H1 (cell line): Measurements from ENCODE around the gene SREK1IP1. TPM values are rescaled to one million over a fixed set of nuclear protein-coding genes. Genes with fewer than 3 reads are reported as not detected.

Source experiments
- CTCF ChIA-PET: fragments of 300-600 bp; sonication (Branson Sonifier 250); formaldehyde crosslinking; loops from one replicate; lab custom pipeline; 2021; ENCODE audit not compliant: partially characterized antibody; lab: Charles Lee
- POLR2A ChIA-PET: fragments of 300-600 bp; sonication (Branson Sonifier 250); formaldehyde crosslinking; loops from one replicate; lab custom pipeline; 2021; ENCODE audit warnings: inconsistent platforms; ENCODE audit not compliant: partially characterized antibody; lab: Charles Lee
- DNase-seq, 2 experiments: peaks; one replicate each; pipeline versions ENCODE4 v3.0.0 to v3.0.0-alpha.2; 2010 to 2022; ENCODE audit warnings: low spot score in 2 of 2, low read depth in 1 of 2, mixed read lengths in 1 of 2
- FAIRE-seq: peaks from 2 replicates; lab custom pipeline; 2011; peaks lifted over from hg19 to GRCh38; lab: Jason Lieb, UNC
- H2AFZ ChIP-seq: 2 replicates; pipeline ENCODE4 v1.8.1; 2012; ENCODE audit warnings: low read length, inconsistent platforms
- H2AK5ac ChIP-seq: 2 replicates; pipeline ENCODE4 v1.6.1; 2013; ENCODE audit warnings: low read depth, low read length
- H2BK120ac ChIP-seq: replicated peaks from 2 replicates; pipeline ENCODE3; 2013; ENCODE audit warnings: low read depth, low read length, inconsistent platforms
- H2BK12ac ChIP-seq: 2 replicates; pipeline ENCODE4 v1.6.1; 2013; ENCODE audit warnings: low read depth, low read length
- H2BK15ac ChIP-seq: 2 replicates; pipeline ENCODE4 v1.6.1; 2013; ENCODE audit warnings: low read length
- H2BK20ac ChIP-seq: 2 replicates; pipeline ENCODE4 v1.6.1; 2013; ENCODE audit warnings: low read length
- H2BK5ac ChIP-seq: 2 replicates; pipeline ENCODE4 v1.6.1; 2013; ENCODE audit warnings: low read depth, low read length
- H3K14ac ChIP-seq: 2 replicates; pipeline ENCODE4 v1.6.1; 2013; ENCODE audit warnings: inconsistent platforms; ENCODE audit not compliant: insufficient read length
- H3K18ac ChIP-seq: 2 replicates; pipeline ENCODE4 v1.6.1; 2013; ENCODE audit warnings: low read length; ENCODE audit errors: extremely low read depth
- H3K23ac ChIP-seq: 2 replicates; pipeline ENCODE4 v1.6.1; 2013; ENCODE audit warnings: inconsistent platforms; ENCODE audit not compliant: insufficient read length
- H3K23me2 ChIP-seq: 2 replicates; pipeline ENCODE4 v1.6.1; 2013; ENCODE audit warnings: low read depth, low read length
- H3K27ac ChIP-seq: 2 replicates; pipeline ENCODE4 v1.6.1; 2011; ENCODE audit warnings: low read depth, low read length, inconsistent platforms
- H3K27me3 ChIP-seq, 4 experiments: replicated peaks in 1 of 4; 1 replicate in 1 of 4; 2 replicates in 3 of 4; pipeline versions ENCODE4 v1.6.1 to v1.8.1; 2011 to 2013; ENCODE audit warnings: low read length in 3 of 4, mild to moderate bottlenecking in 3 of 4, inconsistent platforms in 2 of 4, mixed read lengths in 2 of 4, moderate library complexity in 1 of 4; ENCODE audit not compliant: control insufficient read depth in 3 of 4, insufficient read depth in 3 of 4; ENCODE audit errors: extremely low read depth in 1 of 4
- H3K36me3 ChIP-seq, 4 experiments: 2 replicates each; pipeline versions ENCODE4 v1.6.1 to v1.8.1; 2011 to 2013; ENCODE audit warnings: mild to moderate bottlenecking in 4 of 4, low read length in 3 of 4, moderate library complexity in 2 of 4, control low read depth in 1 of 4, inconsistent platforms in 1 of 4; ENCODE audit not compliant: insufficient read depth in 4 of 4, control insufficient read depth in 2 of 4
- H3K4ac ChIP-seq: replicated peaks from 2 replicates; pipeline ENCODE3; 2013; ENCODE audit warnings: low read length, low read depth, mixed read lengths, inconsistent platforms; ENCODE audit not compliant: insufficient read length
- H3K4me1 ChIP-seq, 4 experiments: replicated peaks in 1 of 4; 1 replicate in 1 of 4; 2 replicates in 3 of 4; pipeline versions ENCODE4 v1.6.1 to v1.8.1; 2011 to 2013; ENCODE audit warnings: low read length in 3 of 4, inconsistent platforms in 2 of 4, mixed read lengths in 1 of 4; ENCODE audit not compliant: insufficient read depth in 4 of 4, control insufficient read depth in 3 of 4
- H3K4me2 ChIP-seq, 2 experiments: 2 replicates each; pipeline versions ENCODE4 v1.6.1 to v1.8.1; 2011 to 2013; ENCODE audit warnings: low read depth in 2 of 2, low read length in 2 of 2, control low read depth in 1 of 2, inconsistent platforms in 1 of 2, mild to moderate bottlenecking in 1 of 2; ENCODE audit not compliant: insufficient read depth in 1 of 2
- H3K4me3 ChIP-seq, 4 experiments: fragments of 200-600, 300-600 bp in 1 of 4; sonication (generic), shearing (Covaris generic), sonication (Bioruptor Twin) in 1 of 4; 2 replicates each; pipeline versions ENCODE4 v1.5.1 to v1.8.1; 2011 to 2016; ENCODE audit warnings: low read length in 4 of 4, low read depth in 3 of 4, control low read depth in 2 of 4, inconsistent platforms in 2 of 4, mild to moderate bottlenecking in 2 of 4, mixed read lengths in 1 of 4, moderate library complexity in 1 of 4; ENCODE audit not compliant: insufficient read depth in 2 of 4; ENCODE audit errors: extremely low read depth in 1 of 4
- H3K56ac ChIP-seq: replicated peaks from 2 replicates; pipeline ENCODE3; 2013; ENCODE audit warnings: low read depth, mild to moderate bottlenecking, mixed read lengths, low read length, inconsistent platforms; ENCODE audit not compliant: insufficient read length
- H3K79me1 ChIP-seq: 2 replicates; pipeline ENCODE4 v1.6.1; 2013; ENCODE audit warnings: low read depth, low read length, control low read depth
- H3K79me2 ChIP-seq, 2 experiments: 2 replicates each; pipeline versions ENCODE4 v1.6.1 to v1.8.1; 2012 to 2013; ENCODE audit warnings: low read length in 2 of 2, mild to moderate bottlenecking in 2 of 2, inconsistent platforms in 1 of 2; ENCODE audit not compliant: insufficient read depth in 2 of 2, control insufficient read depth in 1 of 2
- H3K9ac ChIP-seq, 4 experiments: replicated peaks in 1 of 4; 1 replicate in 1 of 4; 2 replicates in 3 of 4; pipeline versions ENCODE4 v1.6.1 to v1.8.1; 2011 to 2013; ENCODE audit warnings: low read depth in 3 of 4, low read length in 3 of 4, control low read depth in 2 of 4, mild to moderate bottlenecking in 2 of 4, moderate library complexity in 2 of 4, inconsistent platforms in 1 of 4; ENCODE audit errors: extremely low read depth in 1 of 4
- H3K9me3 ChIP-seq, 2 experiments: 2 replicates each; pipeline versions ENCODE4 v1.6.1 to v1.8.1; 2012 to 2013; ENCODE audit warnings: mild to moderate bottlenecking in 2 of 2, moderate library complexity in 2 of 2, control low read depth in 1 of 2, inconsistent platforms in 1 of 2, low read depth in 1 of 2, low read length in 1 of 2, mixed read lengths in 1 of 2; ENCODE audit not compliant: insufficient read depth in 2 of 2
- H4K20me1 ChIP-seq, 2 experiments: replicated peaks in 1 of 2; 2 replicates each; pipeline versions ENCODE3 to v1.8.1; 2011 to 2013; ENCODE audit warnings: inconsistent platforms in 2 of 2, low read length in 2 of 2, mild to moderate bottlenecking in 1 of 2; ENCODE audit not compliant: insufficient read depth in 2 of 2, control insufficient read depth in 1 of 2
- H4K5ac ChIP-seq: 2 replicates; pipeline ENCODE4 v1.6.1; 2013; ENCODE audit warnings: low read length, low read depth, mixed read lengths, inconsistent platforms; ENCODE audit not compliant: insufficient read length
- H4K8ac ChIP-seq: 2 replicates; pipeline ENCODE4 v1.8.0; 2013; ENCODE audit warnings: mild to moderate bottlenecking, moderate library complexity, low read length, inconsistent platforms; ENCODE audit not compliant: insufficient read depth; ENCODE audit errors: extremely low read depth
- H4K91ac ChIP-seq: replicated peaks from 2 replicates; pipeline ENCODE3; 2013; ENCODE audit warnings: low read length, mixed read lengths, inconsistent platforms; ENCODE audit not compliant: insufficient read length
- CBX5 ChIP-seq: fragments of 300-800, 300-1000 bp; sonication (generic); IDR thresholded peaks from 2 replicates; pipeline ENCODE4 v1.7.1; 2016; ENCODE audit warnings: antibody characterized with exemption, low read length, low read depth
- CEBPB ChIP-seq: IDR thresholded peaks from 2 replicates; pipeline ENCODE4 v1.6.1; 2012; ENCODE audit warnings: low read depth, low read length
- CHD1 ChIP-seq: IDR thresholded peaks from 2 replicates; pipeline ENCODE4 v1.6.1; 2012; ENCODE audit warnings: low read depth, low read length, improper control_type of control experiment
- CREB1 ChIP-seq: IDR thresholded peaks from 2 replicates; pipeline ENCODE4 v1.6.1; 2012; ENCODE audit warnings: inconsistent platforms
- FOSL1 ChIP-seq: IDR thresholded peaks from 2 replicates; pipeline ENCODE4 v1.6.1; 2011; ENCODE audit warnings: mild to moderate bottlenecking, low read depth, low read length, moderate library complexity; ENCODE audit not compliant: insufficient read depth
- JUN ChIP-seq: IDR thresholded peaks from 2 replicates; pipeline ENCODE4 v1.6.1; 2011; ENCODE audit warnings: low read depth, mild to moderate bottlenecking, improper control_type of control experiment, low read length
- JUND ChIP-seq: IDR thresholded peaks from 2 replicates; pipeline ENCODE4 v1.6.1; 2011; ENCODE audit warnings: mild to moderate bottlenecking, improper control_type of control experiment, low read length
- KDM4A ChIP-seq: IDR thresholded peaks from one replicate; pipeline ENCODE4 v1.7.1; 2012; ENCODE audit warnings: low read depth, mild to moderate bottlenecking, moderate library complexity, low read length, inconsistent platforms; ENCODE audit not compliant: severe bottlenecking
- NRF1 ChIP-seq: IDR thresholded peaks from 2 replicates; pipeline ENCODE4 v1.6.1; 2011; ENCODE audit warnings: mild to moderate bottlenecking, low read depth, low read length, improper control_type of control experiment
- RXRA ChIP-seq: IDR thresholded peaks from 2 replicates; pipeline ENCODE4 v1.6.1; 2011; ENCODE audit warnings: low read depth, mild to moderate bottlenecking, low read length, moderate library complexity; ENCODE audit not compliant: insufficient read depth
- SIRT6 ChIP-seq: IDR thresholded peaks from one replicate; pipeline ENCODE4 v1.7.1; 2012; ENCODE audit warnings: low read length, inconsistent platforms
- SP4 ChIP-seq: IDR thresholded peaks from 2 replicates; pipeline ENCODE4 v1.6.1; 2012; ENCODE audit warnings: low read length, inconsistent platforms
- WGBS, 2 experiments: shearing (Covaris generic) in 1 of 2; methylation state at CpG; one replicate each; pipeline versions ENCODE4 v1.1.6 to v1.1.7; 2013 to 2015; ENCODE audit warnings: low lambda C conversion rate in 2 of 2, mixed read lengths in 2 of 2, inconsistent platforms in 1 of 2, low coverage in 1 of 2, missing lambda C conversion rate in 1 of 2; ENCODE audit not compliant: insufficient replicate concordance in 2 of 2, insufficient coverage in 1 of 2, insufficient read length in 1 of 2; ENCODE audit errors: extremely low coverage in 1 of 2, missing lambda C conversion rate in 1 of 2; 5-methylcytosine and 5-hydroxymethylcytosine counted together
- polyA plus RNA-seq, 7 experiments: library from polyadenylated mRNA; depleted of rRNA in 3 of 7; stranded (reverse) in 5 of 7; unstranded in 2 of 7; fragments of >200 nt in 5 of 7; fragments of 200-250 nt in 2 of 7; gene quantifications; 1 replicate in 5 of 7; 2 replicates in 1 of 7; 4 replicates in 1 of 7; pipeline versions ENCODE4 v1.2.1 to v1.2.3, GENCODE V29; 2011 to 2013; ENCODE audit warnings: missing spikeins in 2 of 7, mixed read lengths in 2 of 7
- total RNA-seq: library from RNA; stranded (reverse); fragmentation: NEBNext Ultra II Directional; extraction: Animal tissue kit (Norgen Biotek cat#: 25700); gene quantifications from 2 replicates; pipeline ENCODE4 v1.2.1, GENCODE V29; 2021
- TF ChIP-seq, protein P1 (sequence below): IDR thresholded peaks from 2 replicates; pipeline ENCODE4 v1.6.1; 2012; ENCODE audit warnings: inconsistent platforms
- TF ChIP-seq, protein P2 (sequence below), 3 experiments: IDR thresholded peaks; 1 replicate in 2 of 3; 2 replicates in 1 of 3; pipeline versions ENCODE4 v1.5.1 to v1.6.1; 2011; ENCODE audit warnings: low read length in 3 of 3, mild to moderate bottlenecking in 3 of 3, inconsistent platforms in 2 of 3, low read depth in 1 of 3, moderate library complexity in 1 of 3; ENCODE audit not compliant: insufficient read depth in 1 of 3; ENCODE audit errors: control extremely low read depth in 1 of 3

Gene SREK1IP1
- total and polyA plus RNA-seq, 2 of the 8 experiments (the other 6 are each of a cell fraction or from before 2014, with no cell fraction given): 6.2 to 39.0 TPM

DNA sequence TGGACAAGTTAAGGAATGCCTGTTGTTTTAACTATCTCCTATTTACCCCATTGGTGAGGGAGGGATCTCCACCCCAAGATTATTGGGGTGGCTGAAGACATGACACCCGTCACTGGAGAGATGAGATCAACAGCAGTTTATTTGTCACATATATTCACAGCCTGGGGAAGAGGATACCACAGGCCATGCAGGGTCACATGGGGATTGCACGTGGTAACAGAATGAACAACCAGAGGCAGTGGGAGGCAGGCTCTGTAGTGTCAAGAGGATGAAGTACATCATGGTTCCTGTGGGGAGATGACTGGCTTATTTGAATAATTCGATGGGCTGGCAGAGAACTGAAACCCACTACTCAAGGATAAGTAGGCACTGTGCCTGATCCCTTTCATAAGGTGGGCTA, 96.8 kb downstream of the SREK1IP1 start:
- no peak overlapping the region for H3K23ac ChIP-seq
- no peak overlapping the region for H4K8ac ChIP-seq
- FAIRE-seq (no peak), DNase-seq (no peak)
- H3K79me1 ChIP-seq: no peaks in the 10 kb centered on the region
- H3K9me3 ChIP-seq: no peaks in the 10 kb centered on the region
- H3K4me1 ChIP-seq: no peaks in the 10 kb centered on the region
- H4K91ac ChIP-seq: no peak overlapping the region
- H3K56ac ChIP-seq: no peak overlapping the region
- no peaks in the 10 kb centered on the region for H3K23me2 ChIP-seq
- no peak overlapping the region for H3K4me2 ChIP-seq
- H2BK15ac ChIP-seq: no peak overlapping the region
- H3K79me2 ChIP-seq: no peaks in the 10 kb centered on the region
- H4K5ac ChIP-seq: no peak overlapping the region
- H3K4me3 ChIP-seq: no peak overlapping the region
- no peak overlapping the region for H2BK120ac ChIP-seq
- ChIA-PET CTCF (no interaction called here), POLR2A (no interaction called here)
- H2AK5ac ChIP-seq: no peak overlapping the region
- H2BK5ac ChIP-seq: no peak overlapping the region
- H3K27me3 ChIP-seq: no peaks in the 10 kb centered on the region
- H3K36me3 ChIP-seq: no peaks in the 10 kb centered on the region
- H2BK20ac ChIP-seq: no peak overlapping the region
- no peak overlapping the region for H3K14ac ChIP-seq
- no peak overlapping the region for H2AFZ ChIP-seq
- H3K4ac ChIP-seq: no peak overlapping the region
- H3K27ac ChIP-seq: no peak overlapping the region
- H4K20me1 ChIP-seq: no peaks in the 10 kb centered on the region
- no peak overlapping the region for H3K9ac ChIP-seq
- WGBS, 2 experiments: 78% methylated on average over 3 of the region's 3 CpGs; no CpG with 5 or more reads in 1 of the 2 experiments
- H2BK12ac ChIP-seq: no peak overlapping the region
- H3K18ac ChIP-seq: no peak overlapping the region
- TF ChIP-seq JUND (no peak), SP4 (no peak), FOSL1 (no peak), CEBPB (no peak), KDM4A (no peak), RXRA (no peak), JUN (no peak), NRF1 (no peak), CREB1 (no peak), CBX5 (no peak), SIRT6 (no peak), CHD1 (no peak)
- TF ChIP-seq, protein P1, sequence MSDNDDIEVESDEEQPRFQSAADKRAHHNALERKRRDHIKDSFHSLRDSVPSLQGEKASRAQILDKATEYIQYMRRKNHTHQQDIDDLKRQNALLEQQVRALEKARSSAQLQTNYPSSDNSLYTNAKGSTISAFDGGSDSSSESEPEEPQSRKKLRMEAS: no peak
- TF ChIP-seq, protein P2, sequence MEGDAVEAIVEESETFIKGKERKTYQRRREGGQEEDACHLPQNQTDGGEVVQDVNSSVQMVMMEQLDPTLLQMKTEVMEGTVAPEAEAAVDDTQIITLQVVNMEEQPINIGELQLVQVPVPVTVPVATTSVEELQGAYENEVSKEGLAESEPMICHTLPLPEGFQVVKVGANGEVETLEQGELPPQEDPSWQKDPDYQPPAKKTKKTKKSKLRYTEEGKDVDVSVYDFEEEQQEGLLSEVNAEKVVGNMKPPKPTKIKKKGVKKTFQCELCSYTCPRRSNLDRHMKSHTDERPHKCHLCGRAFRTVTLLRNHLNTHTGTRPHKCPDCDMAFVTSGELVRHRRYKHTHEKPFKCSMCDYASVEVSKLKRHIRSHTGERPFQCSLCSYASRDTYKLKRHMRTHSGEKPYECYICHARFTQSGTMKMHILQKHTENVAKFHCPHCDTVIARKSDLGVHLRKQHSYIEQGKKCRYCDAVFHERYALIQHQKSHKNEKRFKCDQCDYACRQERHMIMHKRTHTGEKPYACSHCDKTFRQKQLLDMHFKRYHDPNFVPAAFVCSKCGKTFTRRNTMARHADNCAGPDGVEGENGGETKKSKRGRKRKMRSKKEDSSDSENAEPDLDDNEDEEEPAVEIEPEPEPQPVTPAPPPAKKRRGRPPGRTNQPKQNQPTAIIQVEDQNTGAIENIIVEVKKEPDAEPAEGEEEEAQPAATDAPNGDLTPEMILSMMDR (IDR thresholded peaks at IDR 0.05; ENCODE audit: control extremely low read depth in 1 of 3, insufficient read depth in 1 of 3, low read depth in 1 of 3, low read length in 3 of 3): no peak
